ENCODE measurements around the gene ANKRD36C.

DNA sequence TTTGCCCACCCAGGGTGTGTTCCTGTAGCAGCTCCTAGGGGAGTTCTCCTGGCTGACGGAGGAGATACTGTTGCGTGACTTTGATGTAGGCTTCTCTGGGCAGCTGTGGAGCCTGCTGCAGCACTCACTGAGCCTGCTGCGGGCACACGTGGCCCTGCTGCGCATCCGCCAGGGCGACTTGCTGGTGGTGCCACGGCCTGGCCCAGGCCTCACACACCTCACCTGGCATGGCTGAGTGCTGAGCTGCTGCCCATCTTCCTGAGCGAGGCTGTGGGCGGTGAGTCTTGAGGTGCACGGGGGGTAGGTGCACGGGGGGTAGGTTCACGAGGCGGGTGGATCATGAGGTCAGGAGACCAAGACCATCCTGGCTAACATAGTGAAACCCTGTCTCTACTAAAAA lies 191.7 kb downstream of the ANKRD36C start:
- TF ChIP-seq POLR2AphosphoS5 (IDR thresholded peaks at IDR 0.05) (no peak), POLR2A (IDR thresholded peaks at IDR 0.05) (no peak)
- TF ChIP-seq, protein P1, sequence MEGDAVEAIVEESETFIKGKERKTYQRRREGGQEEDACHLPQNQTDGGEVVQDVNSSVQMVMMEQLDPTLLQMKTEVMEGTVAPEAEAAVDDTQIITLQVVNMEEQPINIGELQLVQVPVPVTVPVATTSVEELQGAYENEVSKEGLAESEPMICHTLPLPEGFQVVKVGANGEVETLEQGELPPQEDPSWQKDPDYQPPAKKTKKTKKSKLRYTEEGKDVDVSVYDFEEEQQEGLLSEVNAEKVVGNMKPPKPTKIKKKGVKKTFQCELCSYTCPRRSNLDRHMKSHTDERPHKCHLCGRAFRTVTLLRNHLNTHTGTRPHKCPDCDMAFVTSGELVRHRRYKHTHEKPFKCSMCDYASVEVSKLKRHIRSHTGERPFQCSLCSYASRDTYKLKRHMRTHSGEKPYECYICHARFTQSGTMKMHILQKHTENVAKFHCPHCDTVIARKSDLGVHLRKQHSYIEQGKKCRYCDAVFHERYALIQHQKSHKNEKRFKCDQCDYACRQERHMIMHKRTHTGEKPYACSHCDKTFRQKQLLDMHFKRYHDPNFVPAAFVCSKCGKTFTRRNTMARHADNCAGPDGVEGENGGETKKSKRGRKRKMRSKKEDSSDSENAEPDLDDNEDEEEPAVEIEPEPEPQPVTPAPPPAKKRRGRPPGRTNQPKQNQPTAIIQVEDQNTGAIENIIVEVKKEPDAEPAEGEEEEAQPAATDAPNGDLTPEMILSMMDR (IDR thresholded peaks at IDR 0.05 in 8 of 11, conservative IDR thresholded peaks at IDR 0.05 in 3 of 11), result no peak

All from spleen (tissue), 7 donors.